NCI-H128 (cell line): ENCODE data around the gene VRK1.
A peak's percentile ranks its signal among the peaks of the same experiment; 100 is the strongest.
"Not testable (repeated sequence)": the region's sequence is repeated elsewhere in the genome, so short reads cannot be mapped to it uniquely, and the experiment has no call there.

Source experiments
- DNase-seq: peaks from one replicate; lab custom pipeline; 2025; ENCODE audit not compliant: unreplicated experiment; lab: John Stamatoyannopoulos, UW

Gene VRK1

GRCh38 chr14:96867634-96868033 lies 70.5 kb downstream of the VRK1 start:
- no peak for DNase-seq

DNA sequence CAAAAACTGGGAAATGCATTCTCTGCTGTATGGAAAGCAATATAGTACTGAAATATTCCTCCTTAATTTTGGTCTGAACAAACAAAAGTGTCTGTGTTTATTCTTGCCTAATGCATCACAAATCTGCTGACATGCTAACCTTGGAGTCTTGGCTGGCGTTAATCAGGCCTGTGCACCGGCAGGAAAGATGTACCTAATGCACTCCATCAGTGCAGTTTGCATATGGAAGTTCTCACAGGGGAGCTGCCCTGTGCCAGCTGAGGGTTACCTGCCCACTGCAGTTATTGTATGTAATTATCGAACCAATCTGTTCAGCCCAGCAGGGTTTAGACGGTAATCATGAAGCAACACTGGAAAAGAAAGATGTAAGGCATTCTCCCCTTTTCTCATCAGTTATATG lies 76.9 kb downstream of the VRK1 start:
- no peak for DNase-seq

DNA sequence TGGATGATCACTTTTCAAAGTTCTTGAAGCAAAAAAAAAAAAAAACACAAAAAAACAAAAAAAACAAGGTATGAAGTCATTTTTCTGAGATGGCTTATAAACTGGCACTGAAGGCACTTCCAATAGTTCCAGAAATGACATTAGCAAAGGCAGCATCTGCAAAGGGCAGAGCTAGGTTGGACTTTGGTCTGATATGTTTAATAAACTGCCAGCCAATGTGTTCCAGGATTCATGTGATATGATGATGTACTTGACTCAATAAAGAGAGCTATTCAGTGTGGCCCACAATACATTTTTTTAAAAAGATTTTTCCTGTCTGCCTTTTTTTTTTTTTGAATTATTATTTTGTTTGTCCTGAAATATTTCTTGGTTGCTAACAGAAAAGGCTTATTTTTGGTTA lies 79.6 kb downstream of the VRK1 start:
- DNase-seq: no peak

DNA sequence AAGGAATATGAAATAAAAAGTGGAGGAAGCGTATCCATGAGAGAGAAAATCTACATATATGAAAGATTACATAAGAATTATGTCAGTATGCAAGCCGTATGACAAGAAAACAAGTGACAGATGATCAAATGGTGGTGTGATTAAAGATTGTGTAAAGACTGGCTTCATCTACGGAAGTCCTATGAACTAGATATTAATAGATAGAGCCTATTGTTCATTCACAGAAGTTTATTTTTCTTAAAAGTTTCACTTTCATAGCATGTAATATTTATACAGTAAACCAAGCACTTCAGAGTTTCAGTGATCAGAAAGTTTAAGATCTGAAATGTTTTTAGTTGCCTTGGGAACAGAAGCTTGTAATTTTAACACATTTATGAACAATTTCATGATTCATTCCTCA lies 84.5 kb downstream of the VRK1 start:
- DNase-seq: no peak

DNA sequence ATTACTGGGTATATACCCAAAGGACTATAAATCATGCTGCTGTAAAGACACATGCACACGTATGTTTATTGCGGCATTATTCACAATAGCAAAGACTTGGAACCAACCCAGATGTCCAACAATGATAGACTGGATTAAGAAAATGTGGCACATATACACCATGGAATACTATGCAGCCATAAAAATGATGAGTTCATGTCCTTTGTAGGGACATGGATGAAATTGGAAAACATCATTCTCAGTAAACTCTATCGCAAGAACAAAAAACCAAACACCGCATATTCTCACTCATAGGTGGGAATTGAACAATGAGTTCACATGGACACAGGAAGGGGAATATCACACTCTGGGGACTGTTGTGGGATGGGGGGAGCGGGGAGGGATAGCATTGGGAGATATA lies 86.8 kb downstream of the VRK1 start:
- DNase-seq: not testable (repeated sequence)

- DNase-seq: no peak
Observed at GRCh38 chr14:96888158-96888557, 91.0 kb downstream of the VRK1 start.

DNA sequence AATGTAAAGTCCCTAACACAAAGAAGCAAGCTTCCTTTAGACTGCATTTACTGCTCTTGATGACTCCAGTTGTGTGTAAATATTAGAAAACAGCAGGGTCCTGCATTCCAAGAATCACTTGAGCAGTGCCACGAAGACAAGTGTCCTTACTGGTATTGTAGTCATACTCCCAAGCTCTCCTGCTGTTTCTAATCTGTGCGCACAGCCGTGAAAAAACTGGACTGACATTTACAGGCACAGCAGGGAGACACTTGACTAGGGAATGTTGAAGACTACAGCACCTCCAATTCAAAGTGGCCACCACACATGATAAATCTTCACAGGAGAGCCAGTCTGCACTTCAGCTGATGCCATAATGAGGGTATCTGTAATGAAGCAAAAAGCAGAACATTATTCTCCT lies 91.4 kb downstream of the VRK1 start:
- peak; percentile 54 for DNase-seq

DNA sequence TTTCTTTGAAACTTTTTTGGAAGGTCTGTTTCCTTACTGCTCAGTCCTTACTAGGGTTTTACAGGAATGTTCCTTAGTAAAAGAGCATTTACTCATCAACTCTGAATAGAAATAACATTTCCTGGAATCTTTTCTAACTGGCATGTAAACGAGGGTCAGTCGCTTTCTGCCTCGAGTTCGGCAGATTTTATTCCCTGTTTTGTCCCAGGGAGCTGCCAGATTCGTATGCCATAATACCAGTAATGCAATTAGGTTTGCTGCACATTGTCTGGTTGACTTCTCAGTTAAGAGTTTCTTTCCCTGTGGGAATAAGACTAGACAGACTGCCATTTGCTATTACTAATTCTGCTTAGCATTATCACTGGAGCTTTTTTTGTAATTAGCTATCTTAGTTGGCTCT lies 91.9 kb downstream of the VRK1 start:
- no peak for DNase-seq

DNA sequence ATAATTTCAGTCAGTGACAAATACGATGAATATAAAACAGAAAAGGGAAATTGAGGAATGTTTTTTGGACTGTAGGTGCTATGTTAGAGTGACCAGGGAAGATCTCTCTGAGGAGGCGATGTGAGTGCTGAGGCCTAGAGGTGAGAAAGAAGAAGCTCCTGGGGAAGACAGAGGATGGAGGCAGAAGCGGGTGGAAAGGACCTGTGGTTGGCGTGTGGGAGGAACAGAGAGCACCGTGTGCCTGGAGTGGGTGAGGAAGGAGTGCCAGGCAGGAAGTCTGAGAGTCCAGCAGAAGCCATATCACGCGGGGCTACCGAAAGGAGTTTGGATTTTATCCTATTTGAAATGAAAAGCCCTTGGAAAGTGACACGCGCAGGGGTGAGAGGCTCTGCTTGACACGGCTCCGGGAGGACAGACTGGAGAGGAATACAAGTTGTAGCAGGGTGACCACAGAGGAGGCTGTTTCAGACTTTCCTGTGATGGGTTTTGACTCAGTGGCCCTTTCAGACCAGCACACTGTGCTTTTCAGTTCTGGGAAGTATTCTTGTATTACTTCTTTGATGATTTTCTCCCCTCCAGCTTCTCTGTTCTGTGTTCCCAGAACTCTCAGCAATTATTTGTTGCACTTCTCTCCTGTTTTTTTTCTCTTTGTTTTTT lies 96.9 kb downstream of the VRK1 start:
- DNase-seq: no peak

- DNase-seq: no peak
Observed at GRCh38 chr14:96894966-96895365, 97.8 kb downstream of the VRK1 start.

- DNase-seq: no peak
Observed at GRCh38 chr14:96895658-96896271, 98.6 kb downstream of the VRK1 start.

GRCh38 chr14:96897184-96897583 lies 100.0 kb downstream of the VRK1 start:
- DNase-seq: no peak

- no peak for DNase-seq
Observed at GRCh38 chr14:96901227-96901626, 104.0 kb downstream of the VRK1 start.

DNA sequence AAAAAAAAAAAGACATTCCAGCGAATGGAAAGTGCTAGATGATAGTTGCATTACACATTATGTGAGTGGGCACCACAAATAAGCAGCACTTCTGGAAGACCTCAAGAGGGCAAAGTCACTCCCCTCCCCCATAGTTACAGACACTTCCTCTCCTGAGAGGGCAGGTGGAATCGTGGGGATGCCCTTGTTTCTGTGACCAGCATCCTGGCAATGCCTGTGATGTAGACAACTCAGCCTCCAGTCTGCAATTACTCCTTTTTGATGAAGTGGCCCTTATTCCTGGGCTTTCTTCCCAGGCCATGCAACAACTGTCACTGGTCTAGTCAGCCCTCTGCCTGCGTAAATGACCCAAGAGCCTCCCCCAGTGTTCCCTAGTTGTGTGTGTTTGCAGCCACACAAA lies 104.8 kb downstream of the VRK1 start:
- DNase-seq: no peak

- DNase-seq: no peak
Observed at GRCh38 chr14:96903444-96904023, 106.4 kb downstream of the VRK1 start.

DNA sequence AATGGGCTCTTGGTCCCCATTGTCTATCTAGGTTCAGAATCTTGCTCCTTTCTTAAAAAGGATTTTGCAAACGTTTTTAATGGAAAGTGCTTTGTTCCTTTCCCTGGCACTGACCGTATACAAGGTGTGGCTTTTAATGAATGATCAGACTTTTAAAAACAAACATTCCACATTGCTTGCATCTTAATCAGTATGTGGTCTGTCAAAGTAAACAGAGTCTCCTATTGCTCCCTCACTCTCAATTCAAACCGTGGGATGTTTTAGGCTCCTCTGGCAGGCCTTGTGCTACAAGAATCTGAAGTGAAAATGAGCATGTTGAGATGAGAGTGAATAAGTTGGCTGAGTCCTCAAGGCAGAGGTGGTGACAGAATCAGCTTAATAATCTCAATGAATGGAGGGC lies 107.0 kb downstream of the VRK1 start:
- no peak for DNase-seq

GRCh38 chr14:96905065-96905464 lies 107.9 kb downstream of the VRK1 start:
- no peak for DNase-seq

GRCh38 chr14:96905825-96906224 lies 108.6 kb downstream of the VRK1 start:
- no peak for DNase-seq

- no peak for DNase-seq
Observed at GRCh38 chr14:96906434-96906833, 109.3 kb downstream of the VRK1 start.

GRCh38 chr14:96909841-96910364 lies 112.7 kb downstream of the VRK1 start:
- no peak for DNase-seq

DNA sequence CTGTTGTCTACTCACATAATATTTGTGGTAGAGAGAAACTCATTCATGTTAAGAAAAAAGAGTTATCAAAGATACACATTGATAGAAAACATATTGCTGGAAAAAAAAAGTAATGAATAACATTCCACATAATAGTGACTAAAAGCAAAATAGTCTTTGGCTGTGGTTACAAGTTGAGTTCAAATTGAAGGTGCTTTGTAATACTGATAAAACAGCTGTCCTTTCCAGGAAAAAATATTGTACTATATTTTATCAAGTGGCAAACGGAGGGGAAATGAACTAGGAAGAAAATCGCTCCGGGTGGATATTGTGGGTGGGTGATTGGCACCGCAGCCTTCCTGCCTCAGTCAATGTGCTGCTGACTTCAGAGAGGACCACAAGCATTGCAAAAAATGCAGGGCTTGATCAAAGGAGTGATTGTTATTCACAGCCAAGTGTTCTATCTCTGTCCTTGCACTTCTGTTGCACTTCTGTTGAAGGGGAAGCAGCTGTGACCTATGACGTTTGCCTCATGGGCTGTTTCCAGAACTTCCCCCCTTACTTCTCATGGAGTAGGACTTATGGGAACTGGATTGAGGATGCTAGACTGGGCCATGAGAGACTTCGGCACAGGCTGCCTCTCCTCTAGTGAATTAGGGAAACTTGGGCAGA lies 114.4 kb downstream of the VRK1 start:
- DNase-seq: no peak

GRCh38 chr14:96914571-96915128 lies 117.5 kb downstream of the VRK1 start:
- no peak for DNase-seq
